ENCODE measurements around the gene MGAT5B.

Gene MGAT5B

GRCh38 chr17:76878568-76878967 lies 10.4 kb downstream of the MGAT5B start:
- H3K4me3 Mint-ChIP-seq: no peak overlapping the region
- H3K27ac Mint-ChIP-seq: no peak overlapping the region
- H3K9me3 Mint-ChIP-seq: no peaks in the 10 kb centered on the region
- H3K27me3 Mint-ChIP-seq (ENCODE audit: low read depth): peaks cover 38% of the 10 kb centered on the region
- no peaks in the 10 kb centered on the region for H3K36me3 Mint-ChIP-seq (ENCODE audit: low read depth)
- H3K4me1 Mint-ChIP-seq: no peaks in the 10 kb centered on the region
- TF ChIP-seq, protein P1, sequence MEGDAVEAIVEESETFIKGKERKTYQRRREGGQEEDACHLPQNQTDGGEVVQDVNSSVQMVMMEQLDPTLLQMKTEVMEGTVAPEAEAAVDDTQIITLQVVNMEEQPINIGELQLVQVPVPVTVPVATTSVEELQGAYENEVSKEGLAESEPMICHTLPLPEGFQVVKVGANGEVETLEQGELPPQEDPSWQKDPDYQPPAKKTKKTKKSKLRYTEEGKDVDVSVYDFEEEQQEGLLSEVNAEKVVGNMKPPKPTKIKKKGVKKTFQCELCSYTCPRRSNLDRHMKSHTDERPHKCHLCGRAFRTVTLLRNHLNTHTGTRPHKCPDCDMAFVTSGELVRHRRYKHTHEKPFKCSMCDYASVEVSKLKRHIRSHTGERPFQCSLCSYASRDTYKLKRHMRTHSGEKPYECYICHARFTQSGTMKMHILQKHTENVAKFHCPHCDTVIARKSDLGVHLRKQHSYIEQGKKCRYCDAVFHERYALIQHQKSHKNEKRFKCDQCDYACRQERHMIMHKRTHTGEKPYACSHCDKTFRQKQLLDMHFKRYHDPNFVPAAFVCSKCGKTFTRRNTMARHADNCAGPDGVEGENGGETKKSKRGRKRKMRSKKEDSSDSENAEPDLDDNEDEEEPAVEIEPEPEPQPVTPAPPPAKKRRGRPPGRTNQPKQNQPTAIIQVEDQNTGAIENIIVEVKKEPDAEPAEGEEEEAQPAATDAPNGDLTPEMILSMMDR (IDR thresholded peaks at IDR 0.05; ENCODE audit: unreplicated experiment in 3 of 3): no peak

DNA sequence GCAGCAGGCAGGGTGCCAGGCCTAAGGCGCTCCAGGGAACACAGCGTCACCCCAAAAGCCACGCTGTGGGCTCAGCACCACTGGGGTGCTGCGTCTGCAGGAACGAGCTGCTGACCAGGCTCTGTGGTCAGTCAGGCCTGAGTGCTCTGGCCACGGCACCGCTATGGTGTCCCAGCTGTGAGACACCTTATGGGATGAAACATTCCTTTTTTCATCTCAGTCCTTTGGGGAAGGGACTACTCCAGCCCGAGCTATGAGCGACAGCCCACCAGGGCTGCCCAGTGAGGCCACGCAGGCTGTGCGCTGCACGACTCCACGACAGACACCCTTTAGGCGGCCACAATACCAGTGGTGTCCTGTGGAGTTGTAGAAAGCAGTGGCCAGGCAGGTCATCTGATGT lies 11.1 kb downstream of the MGAT5B start:
- no peak overlapping the region for H3K27ac Mint-ChIP-seq
- H3K36me3 Mint-ChIP-seq (ENCODE audit: low read depth): no peaks in the 10 kb centered on the region
- TF ChIP-seq, protein P1 (IDR thresholded peaks at IDR 0.05; ENCODE audit: unreplicated experiment in 3 of 3): no peak
- H3K9me3 Mint-ChIP-seq: no peaks in the 10 kb centered on the region
- no peaks in the 10 kb centered on the region for H3K4me1 Mint-ChIP-seq
- no peak overlapping the region for H3K4me3 Mint-ChIP-seq
- peaks cover 38% of the 10 kb centered on the region for H3K27me3 Mint-ChIP-seq (ENCODE audit: low read depth)

DNA sequence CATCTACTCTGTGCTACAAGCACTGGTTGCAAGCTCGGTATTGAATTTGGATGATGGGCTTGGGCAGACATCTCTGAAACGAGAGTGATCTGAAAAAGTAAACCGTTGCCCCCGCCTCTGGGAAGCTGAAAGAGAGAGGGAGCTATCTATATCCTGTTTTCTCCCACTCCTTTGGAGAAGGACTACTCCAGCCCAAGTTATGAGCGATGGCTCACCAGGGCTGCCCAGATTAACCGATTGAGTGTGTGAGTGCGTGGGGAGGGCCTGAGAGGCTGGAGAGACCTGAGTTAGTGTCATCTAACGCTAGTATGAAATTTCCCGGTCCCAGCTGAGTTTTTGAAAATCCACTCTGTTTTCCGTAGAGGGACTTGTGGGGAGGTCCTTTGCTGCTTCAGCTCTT lies 11.5 kb downstream of the MGAT5B start:
- TF ChIP-seq, protein P1 (IDR thresholded peaks at IDR 0.05; ENCODE audit: unreplicated experiment in 3 of 3): no peak
- H3K9me3 Mint-ChIP-seq: no peaks in the 10 kb centered on the region
- H3K4me1 Mint-ChIP-seq: no peaks in the 10 kb centered on the region
- no peak overlapping the region for H3K4me3 Mint-ChIP-seq
- H3K36me3 Mint-ChIP-seq (ENCODE audit: low read depth): no peaks in the 10 kb centered on the region
- peaks cover 39% of the 10 kb centered on the region for H3K27me3 Mint-ChIP-seq (ENCODE audit: low read depth)
- no peak overlapping the region for H3K27ac Mint-ChIP-seq

- Mint-ChIP-seq H3K4me1 (no peaks in the 10 kb centered on the region), H3K9me3 (no peaks in the 10 kb centered on the region), H3K4me3 (no peak overlapping the region), H3K36me3 (ENCODE audit: low read depth) (no peaks in the 10 kb centered on the region), H3K27ac (no peak overlapping the region), H3K27me3 (ENCODE audit: low read depth) (peaks cover 42% of the 10 kb centered on the region)
- TF ChIP-seq, protein P1 (IDR thresholded peaks at IDR 0.05; ENCODE audit: unreplicated experiment in 3 of 3): no peak
Measured at GRCh38 chr17:76880268-76880667, 12.1 kb downstream of the MGAT5B start.

DNA sequence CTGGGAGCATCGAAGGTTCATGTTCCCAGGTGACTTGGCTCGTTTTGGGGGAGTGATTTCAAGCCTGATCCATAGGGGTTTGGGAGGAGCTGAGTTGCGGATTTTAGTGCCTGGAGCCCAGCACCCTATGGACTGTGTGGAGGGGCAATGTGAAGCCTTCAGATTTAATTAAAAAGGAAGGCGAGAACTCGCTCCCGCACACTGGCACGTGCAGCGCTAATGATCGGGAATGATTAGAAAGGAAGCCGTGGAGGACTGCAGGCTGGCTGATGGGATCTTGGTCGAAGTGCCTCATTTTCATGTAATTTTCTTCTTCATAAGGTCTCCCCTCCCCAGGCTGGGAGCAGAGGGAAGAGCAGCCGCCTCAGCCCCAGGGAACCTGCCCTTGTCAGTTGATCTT lies 12.8 kb downstream of the MGAT5B start:
- Mint-ChIP-seq H3K27me3 (ENCODE audit: low read depth) (peaks cover 49% of the 10 kb centered on the region), H3K9me3 (no peaks in the 10 kb centered on the region), H3K36me3 (ENCODE audit: low read depth) (no peaks in the 10 kb centered on the region), H3K4me1 (no peaks in the 10 kb centered on the region), H3K4me3 (no peak overlapping the region), H3K27ac (no peak overlapping the region)
- TF ChIP-seq, protein P1 (IDR thresholded peaks at IDR 0.05; ENCODE audit: unreplicated experiment in 3 of 3): no peak

GRCh38 chr17:76881408-76881807 lies 13.2 kb downstream of the MGAT5B start:
- Mint-ChIP-seq H3K4me3 (no peak overlapping the region), H3K36me3 (ENCODE audit: low read depth) (no peaks in the 10 kb centered on the region), H3K27me3 (ENCODE audit: low read depth) (peaks cover 46% of the 10 kb centered on the region), H3K4me1 (no peaks in the 10 kb centered on the region), H3K9me3 (no peaks in the 10 kb centered on the region), H3K27ac (no peak overlapping the region)
- TF ChIP-seq, protein P1 (IDR thresholded peaks at IDR 0.05; ENCODE audit: unreplicated experiment in 3 of 3): no peak

Measured in nephron (organoid).